T-helper 1 cell treated with Interleukin-12 subunit alpha and Interleukin-12 subunit beta and Interleukin-4 antibody, amounts not matched to agents 30 ng/mL and 1 ng/mL, for 36 hours (primary cell): ENCODE data around the gene ABCA10. TPM values are rescaled to one million over a fixed set of nuclear protein-coding genes. Genes with fewer than 3 reads are reported as not detected.

Source experiments
- intact Hi-C: fragments of 100-400 bp; cut with micrococcal nuclease; formaldehyde crosslinking; loops from one replicate; pipeline ENCODE4 v1.15.1; 2024
- total RNA-seq: library from RNA; stranded (reverse); gene quantifications from 2 replicates; pipeline ENCODE4 v1.2.3, GENCODE V29; 2022

Gene ABCA10
- total RNA-seq, 1 donor from 2014 or later: 1.2 TPM

- intact Hi-C loops: no loop called here
These were observed 130.0 kb downstream of the ABCA10 start for GRCh38 chr17:69098625-69099024.

Other genes starting within 250 kb of the ABCA10 start
- 0.10 and 0.54 TPM in 2 replicates for gene ABCA9, start 167.9 kb downstream of the ABCA10 start, total RNA-seq
- 0.32 and 0.69 TPM in 2 replicates for gene ABCA6, start 86.9 kb downstream of the ABCA10 start, total RNA-seq
- gene ABCA5, start 98.3 kb upstream of the ABCA10 start, total RNA-seq: 28.0 and 29.6 TPM in 2 replicates
- gene MAP2K6, start 185.9 kb upstream of the ABCA10 start, total RNA-seq: 4.2 and 5.8 TPM in 2 replicates